ENCODE measurements around the gene SCO1.
"Not testable (repeated sequence)": the region's sequence is repeated elsewhere in the genome, so short reads cannot be mapped to it uniquely, and the experiment has no call there.

Gene SCO1

GRCh38 chr17:10726196-10726595 is 28.9 kb upstream of the SCO1 start:
- DNase-seq (ENCODE audit: low read depth in 2 of 2), result no peak

GRCh38 chr17:10725262-10725661 is 27.9 kb upstream of the SCO1 start:
- DNase-seq (ENCODE audit: low read depth in 2 of 2), result no peak

- no peak for DNase-seq (ENCODE audit: low read depth in 2 of 2)
Observed at GRCh38 chr17:10724546-10725195, 27.3 kb upstream of the SCO1 start.

- no peak for DNase-seq (ENCODE audit: low read depth in 2 of 2)
Observed at GRCh38 chr17:10718547-10718946, 21.2 kb upstream of the SCO1 start.

GRCh38 chr17:10716218-10716617 is 18.9 kb upstream of the SCO1 start:
- no peak for DNase-seq (ENCODE audit: low read depth in 2 of 2)

- no peak for DNase-seq (ENCODE audit: low read depth in 2 of 2)
Observed at GRCh38 chr17:10713318-10713717, 16.0 kb upstream of the SCO1 start.

GRCh38 chr17:10705727-10706126 is 8.4 kb upstream of the SCO1 start:
- DNase-seq (ENCODE audit: low read depth in 2 of 2), result no peak

GRCh38 chr17:10702574-10702973 is 5.2 kb upstream of the SCO1 start:
- DNase-seq (ENCODE audit: low read depth in 2 of 2), result no peak

- no peak for DNase-seq (ENCODE audit: low read depth in 2 of 2)
Observed at GRCh38 chr17:10699856-10700255, 2.5 kb upstream of the SCO1 start.

GRCh38 chr17:10698096-10698818 is 924 bp upstream of the SCO1 start:
- DNase-seq (ENCODE audit: low read depth in 2 of 2), result no peak

DNA sequence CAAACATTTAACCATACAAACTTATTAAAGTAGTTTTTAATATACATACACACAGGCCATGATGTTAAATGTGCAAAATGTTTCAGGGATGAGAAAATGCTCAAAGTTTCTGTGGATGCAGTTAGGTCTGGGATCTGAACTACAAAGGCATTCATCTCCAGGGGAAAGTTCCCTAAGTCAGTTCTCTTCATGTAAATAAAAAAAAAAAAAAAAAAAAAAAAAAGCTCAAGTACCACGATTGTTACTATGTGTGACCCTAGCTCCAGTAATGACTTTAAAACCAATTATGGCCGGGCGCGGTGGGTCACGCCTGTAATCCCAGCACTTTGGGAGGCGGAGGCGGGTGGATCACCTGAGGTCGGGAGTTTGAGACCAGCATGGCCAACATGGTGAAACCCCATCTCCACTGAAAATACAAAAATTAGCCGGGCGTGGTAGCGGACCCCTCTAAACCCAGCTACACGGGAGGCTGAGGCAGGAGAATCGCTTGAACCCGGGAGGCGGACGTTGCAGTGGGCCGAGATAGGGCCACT is 1.4 kb downstream of the SCO1 start:
- not testable (repeated sequence) for DNase-seq (ENCODE audit: low read depth in 2 of 2)

DNA sequence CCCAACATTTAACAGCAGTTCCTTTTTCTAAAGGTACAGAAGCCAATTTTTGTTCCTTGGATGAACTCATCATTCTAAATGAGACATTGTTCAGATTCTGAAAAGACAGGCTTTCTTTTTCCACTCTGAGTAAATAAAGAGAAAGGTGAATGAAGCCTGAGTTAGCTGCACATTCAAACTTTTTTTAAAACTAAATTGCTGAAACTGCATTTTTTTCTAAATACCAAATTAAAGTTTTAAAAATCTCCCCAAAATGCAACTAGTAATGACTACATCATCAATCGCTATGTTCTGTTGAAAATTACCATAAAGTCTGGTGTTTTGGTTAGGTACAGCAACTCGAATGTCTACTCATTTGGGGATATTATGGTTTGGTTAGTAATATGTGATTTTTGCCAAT is 9.8 kb downstream of the SCO1 start:
- no peak for DNase-seq (ENCODE audit: low read depth in 2 of 2)

DNA sequence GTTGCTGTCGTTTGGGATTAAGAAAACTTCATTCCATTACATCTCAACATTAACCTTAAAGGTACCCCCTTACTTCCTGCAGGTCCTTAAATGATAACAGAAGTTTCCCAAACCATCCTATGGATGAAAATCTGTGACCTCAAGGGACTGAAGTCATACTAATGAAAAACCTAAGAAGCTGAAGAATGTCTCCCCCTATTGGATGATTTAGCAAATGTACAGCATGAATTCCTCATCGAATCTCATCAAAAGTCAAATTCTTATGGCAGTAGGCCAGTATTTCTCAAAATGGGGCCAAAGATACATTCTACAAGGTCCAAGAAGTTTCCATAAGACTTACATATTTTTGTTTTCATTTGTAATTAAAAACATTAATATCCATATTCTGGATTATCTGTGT is 13.5 kb downstream of the SCO1 start:
- no peak for DNase-seq (ENCODE audit: low read depth in 2 of 2)

DNA sequence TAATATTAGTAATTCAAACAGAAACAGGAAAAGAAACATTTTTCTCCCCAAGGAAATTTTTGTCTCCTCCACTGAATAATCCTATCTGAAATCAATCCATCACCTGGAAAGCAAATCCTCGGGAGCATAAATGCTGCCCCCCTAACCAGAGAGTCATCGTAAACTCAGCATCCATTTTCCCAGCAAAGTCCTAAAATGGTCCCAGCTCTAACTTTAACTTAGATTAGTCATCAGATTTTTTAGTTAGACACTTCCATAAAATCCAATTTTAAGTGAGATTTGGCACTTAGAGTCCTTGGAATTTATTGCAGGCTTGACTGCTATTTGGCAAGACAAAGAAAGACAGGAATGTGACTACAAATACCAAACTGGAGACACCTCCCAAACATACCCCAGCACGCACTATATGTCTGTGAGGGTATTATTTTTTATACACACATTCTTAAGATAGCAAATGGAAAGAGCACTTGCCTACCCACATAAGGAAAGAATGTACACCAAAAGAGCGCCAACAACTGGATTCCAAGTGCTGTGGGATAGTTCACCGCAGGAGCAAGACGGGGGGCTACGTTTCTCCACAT is 15.4 kb downstream of the SCO1 start:
- no peak for DNase-seq (ENCODE audit: low read depth in 2 of 2)

DNA sequence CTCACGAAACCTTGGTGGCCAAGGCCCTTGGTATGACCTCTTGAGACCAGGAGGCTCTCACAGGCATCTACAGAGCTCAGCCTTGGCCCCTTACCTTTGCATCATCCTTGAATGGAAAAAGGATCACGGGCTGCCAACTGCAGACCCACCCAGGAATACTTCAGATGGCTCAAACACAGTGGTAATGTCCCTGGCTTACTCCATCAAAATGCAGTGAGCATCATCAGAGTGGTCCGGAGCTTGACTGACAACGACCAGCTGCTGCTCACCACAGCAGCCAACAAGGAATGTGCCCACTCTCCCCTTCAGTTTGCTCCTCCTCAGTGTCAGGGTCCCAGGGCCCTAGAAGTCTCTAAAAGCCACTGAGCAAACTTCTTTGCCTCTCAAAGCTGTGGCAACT is 22.6 kb downstream of the SCO1 start:
- no peak for DNase-seq (ENCODE audit: low read depth in 2 of 2)

DNA sequence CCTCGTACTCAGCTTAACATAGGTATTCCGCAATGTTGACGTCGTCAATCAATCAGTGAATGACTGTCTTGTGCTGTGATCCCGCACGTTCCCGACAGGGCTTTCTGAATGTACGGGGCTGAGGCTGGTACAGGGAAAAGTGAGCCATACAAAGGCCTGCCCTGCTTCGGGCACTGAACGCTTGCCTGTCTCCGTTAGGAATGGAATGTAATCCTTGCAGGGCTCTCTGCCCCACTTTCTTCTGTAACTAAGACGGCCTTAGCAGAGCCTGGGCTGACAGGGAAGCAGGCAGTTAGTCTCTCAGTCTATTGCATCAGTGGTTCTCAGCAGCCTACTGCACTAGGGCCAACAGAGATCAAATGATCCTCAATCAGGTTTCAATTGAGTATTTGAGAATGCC is 24.0 kb downstream of the SCO1 start:
- DNase-seq (ENCODE audit: low read depth in 2 of 2), result no peak

GRCh38 chr17:10668775-10669174 is 28.6 kb downstream of the SCO1 start:
- DNase-seq (ENCODE audit: low read depth in 2 of 2), result no peak

DNA sequence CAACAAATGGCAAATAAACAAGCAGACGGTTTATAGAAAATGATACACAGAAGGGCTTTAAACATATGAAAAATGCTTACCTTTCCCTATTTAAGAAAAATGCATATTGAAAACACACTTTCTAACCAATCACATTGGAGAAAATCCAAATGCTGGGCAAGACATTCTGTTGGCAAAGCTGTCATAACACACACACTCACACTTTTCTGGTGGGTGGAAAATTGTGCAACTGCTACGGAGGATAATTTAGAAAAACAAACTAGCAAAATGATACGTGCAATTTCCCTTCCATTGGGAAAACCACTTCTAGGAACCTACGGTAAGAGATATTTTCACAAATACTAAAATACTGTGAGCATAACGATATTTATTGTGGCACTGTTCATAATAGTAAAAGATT is 30.4 kb downstream of the SCO1 start:
- no peak for DNase-seq (ENCODE audit: low read depth in 2 of 2)

- no peak for DNase-seq (ENCODE audit: low read depth in 2 of 2)
Observed at GRCh38 chr17:10664571-10664970, 32.8 kb downstream of the SCO1 start.

- no peak for DNase-seq (ENCODE audit: low read depth in 2 of 2)
Observed at GRCh38 chr17:10663231-10663630, 34.1 kb downstream of the SCO1 start.

- no peak for DNase-seq (ENCODE audit: low read depth in 2 of 2)
Observed at GRCh38 chr17:10661437-10661836, 35.9 kb downstream of the SCO1 start.

DNA sequence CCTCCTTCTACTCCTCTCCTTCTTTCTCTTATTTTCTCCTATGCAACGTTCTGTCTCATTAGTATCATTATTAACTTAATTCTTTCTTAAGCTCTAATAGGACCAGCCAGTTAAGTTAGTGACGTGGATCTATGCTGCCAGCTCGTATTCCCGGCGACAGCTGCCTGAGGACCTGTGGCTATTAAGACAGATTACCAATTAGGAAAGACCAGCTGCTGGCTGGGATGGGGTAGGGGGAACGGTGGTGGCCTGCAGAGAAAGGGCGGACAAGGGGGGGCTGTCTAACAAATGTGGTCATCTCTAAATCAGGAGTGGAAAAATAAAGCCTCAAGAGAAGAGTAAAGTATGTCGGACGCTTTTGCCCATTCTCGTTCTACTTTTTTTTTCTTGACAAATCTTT is 39.5 kb downstream of the SCO1 start:
- no peak for DNase-seq (ENCODE audit: low read depth in 2 of 2)

DNA sequence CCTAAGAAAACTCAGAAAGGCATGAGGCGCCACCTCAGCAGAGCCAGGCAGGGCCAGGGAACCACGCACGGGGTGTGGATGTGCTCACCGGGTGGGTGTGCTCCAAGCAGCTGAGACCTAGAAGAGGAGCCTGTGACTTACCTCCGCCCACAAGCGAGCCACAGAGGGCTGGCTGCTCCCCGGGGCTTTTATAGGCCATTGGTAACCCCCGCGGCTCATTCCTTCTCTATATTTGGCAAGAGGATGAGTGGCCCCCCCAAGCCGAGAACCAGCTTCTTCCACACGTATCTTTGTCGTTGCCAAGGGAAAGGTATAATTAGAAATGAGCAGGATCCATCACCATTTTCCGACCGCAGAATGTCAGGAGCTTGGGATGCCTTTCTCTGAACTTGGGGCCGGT is 40.2 kb downstream of the SCO1 start, which contains the start of gene MYH3:
TSS of gene MYH3 (minus strand) at position 162 of the 400 bp plus-strand sequence. CDS start 2,245 bp downstream, outside the sequence.
- no peak for DNase-seq (ENCODE audit: low read depth in 2 of 2)

Data from activated CD8-positive, alpha-beta memory T cell treated with anti-CD3 and anti-CD28 coated beads for 4 hours (primary cell).